ENCODE results near the gene SUPT6H.

Gene SUPT6H

DNA sequence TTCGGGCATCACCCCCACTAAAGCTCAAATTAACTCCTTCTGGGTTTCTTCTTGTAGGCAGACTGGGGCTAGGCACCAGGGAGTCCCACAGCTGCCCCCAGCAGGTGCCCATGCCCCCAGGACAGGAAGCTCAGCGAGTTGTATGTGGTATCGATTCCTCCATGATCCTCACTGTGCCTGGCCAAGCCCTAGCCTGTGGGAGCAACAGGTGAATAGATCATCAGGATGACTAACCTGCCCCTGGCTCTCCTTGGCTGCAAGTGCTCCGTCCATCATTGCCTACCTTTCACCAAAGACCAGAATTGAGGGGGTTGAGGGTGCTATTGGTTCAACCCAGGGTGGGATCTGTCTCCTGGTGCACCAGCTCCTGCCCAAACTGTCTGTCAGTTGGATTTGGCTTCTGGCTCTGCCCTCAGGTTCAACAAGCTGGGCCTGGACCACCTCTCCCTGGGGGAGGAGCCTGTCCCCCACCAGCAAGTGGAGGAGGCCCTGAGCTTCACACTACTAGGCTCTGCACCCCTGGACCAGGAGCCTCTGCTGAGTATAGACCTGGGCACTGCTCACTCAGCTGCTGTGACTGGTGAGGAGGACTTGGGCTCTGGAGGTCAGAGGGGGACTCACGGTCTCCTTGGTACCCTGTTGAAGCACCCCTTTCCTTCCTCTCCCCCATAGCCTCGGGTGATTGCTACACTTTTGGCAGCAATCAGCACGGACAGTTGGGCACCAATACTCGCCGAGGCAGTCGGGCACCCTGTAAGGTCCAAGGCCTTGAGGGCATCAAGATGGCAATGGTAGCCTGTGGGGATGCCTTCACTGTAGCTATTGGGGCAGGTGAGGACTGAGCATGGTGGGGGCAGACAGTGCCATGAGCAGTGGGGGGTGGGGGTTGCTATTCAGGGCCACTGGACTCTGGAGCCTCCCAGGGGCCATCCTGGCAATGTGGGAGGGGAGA is 78.7 kb downstream of the SUPT6H start:
- DNase-seq: no peak

DNA sequence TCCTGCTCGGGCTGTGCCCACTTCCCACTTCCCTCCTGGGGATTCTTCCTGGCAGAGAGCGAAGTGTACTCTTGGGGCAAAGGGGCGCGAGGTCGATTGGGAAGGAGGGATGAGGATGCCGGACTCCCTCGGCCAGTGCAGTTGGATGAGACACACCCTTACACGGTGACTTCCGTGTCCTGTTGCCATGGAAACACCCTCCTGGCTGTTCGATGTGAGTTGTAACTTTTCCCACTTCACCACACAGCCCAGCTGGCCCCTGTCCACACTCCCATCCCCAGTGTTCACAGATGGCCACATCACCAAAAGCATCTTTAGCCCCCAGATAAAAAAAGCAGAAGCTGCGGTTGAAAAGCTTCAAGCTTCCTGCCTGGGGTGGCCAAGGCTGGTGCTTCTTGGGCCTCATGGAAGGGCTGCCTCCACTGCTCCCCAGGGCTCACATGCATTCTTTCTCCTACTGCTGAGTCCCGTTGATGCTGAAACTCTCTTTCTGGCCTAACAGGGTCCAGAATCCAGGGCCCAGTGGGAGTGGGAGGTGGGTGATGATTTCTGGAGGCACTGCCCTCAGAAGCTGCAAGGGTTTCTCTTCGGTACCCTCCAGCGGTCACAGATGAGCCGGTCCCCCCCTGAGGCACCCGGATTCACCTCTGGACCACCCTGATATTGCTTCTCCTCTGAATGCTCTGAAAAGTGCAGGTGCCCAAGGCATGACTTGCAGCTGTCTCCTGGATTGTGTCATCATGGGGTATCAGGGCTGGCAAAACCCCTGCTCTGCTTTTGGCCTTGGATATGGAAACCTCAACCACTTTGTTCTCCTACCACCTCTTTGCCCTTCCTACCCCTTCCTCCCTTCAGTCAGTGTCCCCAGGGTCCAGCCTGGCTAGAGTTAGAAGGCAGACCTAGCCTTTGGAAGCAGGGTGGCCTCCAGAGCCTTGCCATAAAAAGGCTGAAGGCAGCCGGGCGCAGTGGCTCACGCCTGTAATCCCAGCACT is 79.6 kb downstream of the SUPT6H start:
- DNase-seq: peak; percentile 69

DNA sequence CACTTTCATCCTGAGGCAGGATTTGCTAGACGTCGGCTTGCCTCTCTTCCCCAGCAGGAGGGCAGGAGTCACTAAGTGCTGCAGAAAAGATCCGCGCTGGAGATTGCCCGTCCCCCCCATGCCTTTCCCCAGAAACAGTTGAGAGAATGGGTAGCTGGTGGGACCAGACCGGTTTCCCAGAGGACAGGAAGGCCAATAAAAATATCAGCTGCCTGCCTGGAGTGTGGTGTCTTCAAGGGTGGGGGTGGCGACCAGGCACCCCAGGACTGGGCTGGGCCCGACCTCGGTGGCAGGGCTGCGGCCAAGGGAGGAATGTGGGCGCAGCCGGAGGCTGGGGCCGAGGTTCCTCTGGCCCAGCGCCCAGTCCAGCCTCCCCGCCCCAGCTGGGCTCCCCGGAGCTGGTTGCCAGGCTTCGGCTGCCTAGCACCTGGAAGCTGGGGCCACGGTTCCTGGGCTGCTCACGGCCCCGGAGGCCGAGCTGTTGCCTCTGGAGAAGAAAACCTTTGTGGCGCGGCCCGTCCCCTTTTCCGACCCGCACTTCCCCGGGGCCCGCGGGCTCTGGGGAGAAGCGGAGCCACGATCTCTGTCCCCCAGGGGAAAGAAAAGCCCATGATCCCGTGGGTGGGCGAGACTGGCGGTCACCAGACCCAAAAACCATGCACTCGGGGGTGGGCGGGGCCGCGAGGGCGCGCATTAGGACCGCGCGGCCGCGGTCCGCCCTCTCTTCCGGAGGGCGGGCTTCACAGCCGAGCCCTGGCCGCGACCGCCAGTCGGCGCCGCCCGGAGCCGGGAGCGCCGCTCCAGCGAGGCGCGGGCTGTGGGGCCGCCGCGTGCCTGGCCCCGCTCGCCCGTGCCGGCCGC is 81.5 kb downstream of the SUPT6H start, which contains the start of gene TRAF4:
TRAF4 (plus strand) TSS at position 769 of the 861 bp plus-strand sequence. CDS start 102 bp downstream, outside the sequence.
- no peak for DNase-seq

DNA sequence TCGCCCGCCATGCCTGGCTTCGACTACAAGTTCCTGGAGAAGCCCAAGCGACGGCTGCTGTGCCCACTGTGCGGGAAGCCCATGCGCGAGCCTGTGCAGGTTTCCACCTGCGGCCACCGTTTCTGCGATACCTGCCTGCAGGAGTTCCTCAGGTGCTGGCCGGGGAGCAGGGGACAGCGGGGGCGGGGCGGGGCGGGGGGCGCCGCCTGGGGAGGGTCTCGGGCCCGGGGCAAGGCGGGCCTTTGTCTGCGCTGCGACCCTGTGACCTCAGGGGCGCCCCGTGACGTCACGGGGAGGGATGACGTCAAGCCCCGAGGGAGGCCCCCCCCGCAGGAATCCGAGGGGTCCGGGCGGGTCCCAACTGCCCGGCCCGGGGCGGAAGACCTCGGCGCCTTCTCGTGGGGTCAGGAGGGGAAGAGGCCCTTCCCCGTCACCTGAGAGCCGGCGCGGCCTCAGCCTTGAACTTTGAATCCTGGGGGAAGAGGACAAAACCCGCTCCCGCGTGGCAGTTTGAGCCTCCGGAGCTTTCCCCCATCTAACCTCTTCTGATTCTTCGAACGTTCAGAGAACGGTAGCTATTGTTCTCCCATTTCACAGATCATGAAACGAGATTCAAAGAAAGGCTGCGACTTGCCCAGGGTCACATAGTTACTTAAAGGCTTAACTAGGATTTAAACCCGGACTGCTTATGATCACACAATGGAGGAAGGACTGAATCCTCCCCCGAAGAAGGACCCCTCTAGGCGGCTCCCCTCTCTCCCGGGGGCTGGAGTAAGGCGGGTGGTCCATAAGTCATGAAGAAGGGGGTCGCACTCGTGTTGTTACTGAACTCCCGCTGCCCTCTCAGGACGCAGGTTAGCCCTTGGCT is 82.3 kb downstream of the SUPT6H start:
- DNase-seq: no peak

DNA sequence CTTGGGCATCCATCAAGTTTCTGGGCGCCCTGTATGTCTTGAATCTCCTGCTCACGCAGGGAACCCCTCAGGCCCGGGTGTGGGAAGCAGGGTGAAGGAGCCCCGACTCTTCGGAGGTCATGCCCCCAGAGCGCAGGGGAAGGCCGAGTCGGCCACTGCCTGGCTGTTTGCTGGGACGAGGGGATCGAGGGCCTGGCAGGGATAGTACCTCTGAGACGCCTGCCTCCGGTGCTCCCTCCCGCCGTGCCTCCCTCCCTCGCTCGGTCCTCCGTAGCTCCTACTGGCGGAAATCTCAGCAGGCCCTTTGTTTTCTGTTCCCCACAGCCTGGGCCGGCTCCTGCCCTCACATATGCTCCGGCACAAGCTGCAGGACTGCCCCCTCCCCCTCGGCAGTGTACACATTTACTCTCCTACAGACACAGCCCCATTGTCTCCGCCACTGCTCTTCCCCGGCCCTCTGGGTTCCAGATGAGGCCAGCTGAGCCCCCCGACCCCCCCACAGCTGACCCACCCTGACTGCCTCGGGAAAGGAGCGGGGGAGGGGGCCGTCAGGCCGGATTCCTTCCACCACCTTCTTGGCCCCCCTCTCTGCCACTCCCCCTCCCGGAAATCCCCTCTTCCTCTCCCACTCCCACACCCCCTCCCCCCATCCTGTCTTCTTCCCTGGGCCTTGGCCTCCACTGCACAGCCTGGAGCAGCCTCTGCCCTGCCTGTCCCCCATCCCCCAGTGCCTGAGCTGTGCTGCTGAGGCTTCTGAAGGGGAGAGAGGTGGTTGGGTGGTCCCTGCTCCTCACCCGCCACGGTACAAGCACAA is 83.2 kb downstream of the SUPT6H start:
- DNase-seq: no peak

DNA sequence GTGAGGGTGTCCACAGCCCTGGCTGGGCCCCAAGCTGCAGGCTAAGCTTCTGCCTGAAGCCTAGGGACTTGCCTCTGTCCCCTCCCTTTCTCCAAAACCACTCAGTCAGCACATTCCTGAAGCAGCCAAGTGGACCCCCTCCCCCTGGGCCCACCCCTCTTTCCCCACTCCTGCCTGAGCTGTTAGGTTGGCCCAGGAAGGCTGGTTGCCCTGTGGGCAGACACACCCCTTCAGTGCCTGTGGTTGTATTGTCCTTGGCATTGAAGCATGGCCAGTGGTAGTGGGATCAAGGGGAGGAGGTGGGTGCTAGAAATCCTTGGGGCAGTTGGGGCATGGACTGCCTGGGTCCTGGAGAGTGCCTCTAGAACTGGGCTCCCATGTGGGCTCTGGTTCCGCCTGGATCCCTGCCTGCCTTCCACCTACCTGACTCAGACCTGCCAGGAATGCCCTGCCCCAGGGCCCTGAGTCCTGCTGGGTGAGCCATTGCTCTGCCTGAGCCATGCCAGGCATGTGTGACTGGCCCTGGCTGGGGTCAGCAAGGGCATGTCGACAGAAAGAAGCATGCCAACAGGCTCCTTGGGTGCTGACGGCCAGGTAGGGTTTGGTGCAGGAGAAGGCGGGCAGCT is 83.9 kb downstream of the SUPT6H start:
- DNase-seq: no peak

DNA sequence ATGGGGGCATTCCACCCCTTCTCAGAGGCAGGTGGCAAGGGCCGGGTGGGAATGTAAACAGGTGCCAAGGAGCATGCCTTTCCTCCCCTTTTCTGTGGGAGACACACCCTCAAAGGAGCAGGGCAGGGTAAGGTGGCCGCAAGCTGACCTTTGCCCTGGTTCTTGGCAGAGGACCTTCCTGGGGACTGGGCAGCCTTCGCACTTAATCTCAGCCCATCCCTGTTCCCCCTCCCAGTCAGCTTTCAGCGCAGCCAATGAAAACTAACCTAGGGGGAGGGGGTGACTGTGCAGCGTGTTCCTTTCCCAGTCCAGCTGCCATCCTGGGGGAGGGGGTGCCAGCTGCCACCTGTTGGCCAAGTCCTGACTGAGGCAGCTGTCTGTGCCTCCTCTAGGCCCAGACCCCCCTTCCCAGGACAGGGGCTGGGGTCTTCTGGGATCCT is 84.6 kb downstream of the SUPT6H start:
- no peak for DNase-seq

DNA sequence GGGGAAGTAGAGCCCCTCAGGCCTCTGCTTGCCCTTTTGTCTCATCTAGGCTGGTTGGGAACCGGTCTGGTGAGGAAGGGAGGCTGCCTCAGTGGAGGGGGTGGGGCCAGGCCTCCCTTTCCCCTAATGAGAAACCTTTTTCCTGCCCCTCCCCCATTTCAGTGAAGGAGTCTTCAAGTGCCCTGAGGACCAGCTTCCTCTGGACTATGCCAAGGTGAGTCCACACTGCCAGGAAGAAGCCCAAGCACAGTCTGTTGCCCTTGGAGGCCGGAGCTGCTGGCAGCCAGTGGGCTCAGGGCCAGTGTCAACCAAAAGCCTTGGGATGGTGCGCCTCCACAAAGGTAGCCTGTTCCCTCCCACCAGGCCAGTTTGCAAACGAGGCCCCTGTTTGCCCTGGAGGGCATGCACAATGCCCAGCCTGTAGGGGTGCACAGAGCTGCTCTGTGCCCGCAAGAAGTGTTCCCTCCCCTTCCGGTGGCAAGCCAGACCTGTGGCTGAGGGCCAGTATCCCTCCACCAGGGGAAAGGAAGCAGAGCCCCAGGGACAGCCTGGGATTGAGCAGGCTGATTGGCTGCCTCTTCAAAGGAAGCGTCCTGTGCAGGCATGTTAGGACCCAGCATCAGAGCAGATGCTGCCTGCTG is 85.2 kb downstream of the SUPT6H start:
- DNase-seq: no peak

DNA sequence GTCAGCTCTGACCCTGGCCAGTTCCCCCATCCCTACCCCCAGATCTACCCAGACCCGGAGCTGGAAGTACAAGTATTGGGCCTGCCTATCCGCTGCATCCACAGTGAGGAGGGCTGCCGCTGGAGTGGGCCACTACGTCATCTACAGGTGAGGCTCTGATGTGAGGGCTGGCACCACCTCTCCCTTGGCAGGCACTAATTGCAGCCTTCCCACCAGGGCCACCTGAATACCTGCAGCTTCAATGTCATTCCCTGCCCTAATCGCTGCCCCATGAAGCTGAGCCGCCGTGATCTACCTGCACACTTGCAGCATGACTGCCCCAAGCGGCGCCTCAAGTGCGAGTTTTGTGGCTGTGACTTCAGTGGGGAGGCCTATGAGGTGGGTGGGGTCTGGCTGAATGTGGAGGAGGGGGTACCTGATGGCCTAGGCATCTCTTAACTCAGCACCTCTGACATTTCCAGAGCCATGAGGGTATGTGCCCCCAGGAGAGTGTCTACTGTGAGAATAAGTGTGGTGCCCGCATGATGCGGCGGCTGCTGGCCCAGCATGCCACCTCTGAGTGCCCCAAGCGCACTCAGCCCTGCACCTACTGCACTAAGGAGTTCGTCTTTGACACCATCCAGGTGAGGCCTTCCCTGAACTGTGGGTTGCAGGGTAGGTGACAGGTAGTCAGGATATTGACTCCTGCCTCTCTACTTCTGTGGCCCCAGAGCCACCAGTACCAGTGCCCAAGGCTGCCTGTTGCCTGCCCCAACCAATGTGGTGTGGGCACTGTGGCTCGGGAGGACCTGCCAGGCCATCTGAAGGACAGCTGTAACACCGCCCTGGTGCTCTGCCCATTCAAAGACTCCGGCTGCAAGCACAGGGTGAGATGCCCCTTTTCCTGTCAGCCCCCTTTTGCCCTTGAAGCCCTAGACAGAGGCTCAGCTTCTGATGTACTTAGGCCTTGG is 86.1 kb downstream of the SUPT6H start:
- no peak for DNase-seq

DNA sequence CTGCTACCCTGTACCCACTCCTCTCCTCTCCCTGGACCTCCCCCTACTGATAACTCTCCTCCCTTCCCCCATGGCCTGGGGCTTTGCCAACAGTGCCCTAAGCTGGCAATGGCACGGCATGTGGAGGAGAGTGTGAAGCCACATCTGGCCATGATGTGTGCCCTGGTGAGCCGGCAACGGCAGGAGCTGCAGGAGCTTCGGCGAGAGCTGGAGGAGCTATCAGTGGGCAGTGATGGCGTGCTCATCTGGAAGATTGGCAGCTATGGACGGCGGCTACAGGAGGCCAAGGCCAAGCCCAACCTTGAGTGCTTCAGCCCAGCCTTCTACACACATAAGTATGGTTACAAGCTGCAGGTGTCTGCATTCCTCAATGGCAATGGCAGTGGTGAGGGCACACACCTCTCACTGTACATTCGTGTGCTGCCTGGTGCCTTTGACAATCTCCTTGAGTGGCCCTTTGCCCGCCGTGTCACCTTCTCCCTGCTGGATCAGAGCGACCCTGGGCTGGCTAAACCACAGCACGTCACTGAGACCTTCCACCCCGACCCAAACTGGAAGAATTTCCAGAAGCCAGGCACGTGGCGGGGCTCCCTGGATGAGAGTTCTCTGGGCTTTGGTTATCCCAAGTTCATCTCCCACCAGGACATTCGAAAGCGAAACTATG is 87.0 kb downstream of the SUPT6H start:
- DNase-seq: no peak

DNA sequence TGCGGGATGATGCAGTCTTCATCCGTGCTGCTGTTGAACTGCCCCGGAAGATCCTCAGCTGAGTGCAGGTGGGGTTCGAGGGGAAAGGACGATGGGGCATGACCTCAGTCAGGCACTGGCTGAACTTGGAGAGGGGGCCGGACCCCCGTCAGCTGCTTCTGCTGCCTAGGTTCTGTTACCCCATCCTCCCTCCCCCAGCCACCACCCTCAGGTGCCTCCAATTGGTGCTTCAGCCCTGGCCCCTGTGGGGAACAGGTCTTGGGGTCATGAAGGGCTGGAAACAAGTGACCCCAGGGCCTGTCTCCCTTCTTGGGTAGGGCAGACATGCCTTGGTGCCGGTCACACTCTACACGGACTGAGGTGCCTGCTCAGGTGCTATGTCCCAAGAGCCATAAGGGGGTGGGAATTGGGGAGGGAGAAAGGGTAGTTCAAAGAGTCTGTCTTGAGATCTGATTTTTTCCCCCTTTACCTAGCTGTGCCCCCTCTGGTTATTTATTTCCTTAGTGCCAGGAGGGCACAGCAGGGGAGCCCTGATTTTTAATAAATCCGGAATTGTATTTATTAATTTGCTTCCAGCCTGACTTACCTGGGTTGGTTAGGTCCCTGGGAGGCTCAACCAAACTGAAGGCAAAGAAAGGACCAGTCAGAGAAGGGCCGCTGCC is 87.6 kb downstream of the SUPT6H start:
- no peak for DNase-seq

DNA sequence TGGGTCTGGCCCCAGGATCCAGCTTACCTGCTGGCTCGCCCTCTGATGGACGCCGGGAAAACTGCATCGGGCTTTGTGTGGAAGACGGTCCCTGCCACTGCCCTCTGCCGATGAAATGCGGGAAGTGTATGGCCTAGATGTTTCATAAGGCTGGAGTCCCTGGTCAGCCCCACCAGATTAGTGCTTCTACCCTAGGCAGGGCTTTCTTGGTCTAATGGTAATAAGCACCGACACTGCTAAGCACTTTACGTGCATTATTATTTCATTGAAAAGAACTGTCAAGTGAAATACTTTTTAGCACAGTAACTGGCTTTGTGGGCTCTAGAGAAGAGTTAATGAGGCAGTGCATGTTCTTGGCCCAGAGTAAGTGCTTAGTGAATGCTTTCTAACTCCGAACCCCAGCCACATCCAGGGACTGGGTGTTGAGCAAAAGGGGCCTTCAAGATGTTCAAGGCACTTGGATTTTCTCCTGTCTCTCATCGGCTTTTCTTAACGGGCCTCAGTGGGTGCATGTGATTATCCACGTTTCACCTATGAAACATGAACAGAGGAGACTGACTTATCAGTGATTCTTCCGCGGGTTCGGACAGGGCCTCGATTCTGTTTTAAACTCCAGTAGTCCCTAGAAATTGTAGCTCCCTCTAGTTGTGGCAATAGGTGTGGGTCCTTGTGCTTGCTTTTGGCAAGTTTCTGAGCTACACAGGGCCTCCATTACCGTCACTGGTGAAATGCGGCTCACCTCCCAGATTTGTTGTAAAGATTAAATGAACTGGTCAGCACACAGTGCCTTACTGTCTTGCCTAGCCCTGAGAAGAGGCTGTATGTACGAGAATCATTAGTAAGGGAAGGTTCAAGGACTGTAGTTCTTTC is 88.4 kb downstream of the SUPT6H start:
- DNase-seq: no peak

DNA sequence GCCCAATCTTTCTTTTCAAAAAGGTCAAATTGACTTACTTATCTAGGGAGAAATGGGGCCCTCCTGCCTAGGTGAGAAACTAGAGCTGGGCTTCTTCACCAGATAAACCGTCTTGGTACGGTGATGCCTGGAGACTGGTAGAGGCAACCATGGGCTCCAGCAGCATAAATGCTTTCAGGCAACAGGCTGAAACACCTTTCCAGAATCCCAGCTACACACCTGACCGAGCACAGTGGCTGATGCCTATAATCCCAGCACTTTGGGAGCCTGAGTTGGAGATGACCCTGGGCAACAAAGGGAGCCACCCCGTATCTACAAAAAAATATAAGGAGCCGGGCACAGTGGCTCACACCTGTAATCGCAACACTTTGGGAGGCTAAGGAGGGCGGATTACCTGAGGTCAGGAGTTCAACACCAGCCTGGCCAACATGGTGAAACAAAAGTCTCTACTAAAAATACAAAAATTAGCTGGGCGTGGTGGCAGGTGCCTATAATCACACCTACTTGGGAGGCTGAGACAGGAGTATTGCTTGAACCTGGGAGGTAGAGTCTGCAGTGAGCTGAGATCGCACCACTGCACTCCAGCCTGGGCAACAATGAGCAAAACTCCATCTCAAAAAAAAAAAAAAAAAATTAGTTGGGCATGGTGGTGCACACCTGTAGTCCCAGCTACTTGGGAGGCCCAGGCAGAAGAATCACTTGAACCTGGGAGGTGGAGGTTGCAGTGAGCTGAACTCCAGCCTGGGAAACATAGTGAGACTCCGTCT is 89.8 kb downstream of the SUPT6H start:
- DNase-seq: no peak
